Brain microvascular endothelial cell (primary cell): Measurements from ENCODE around the gene RETREG3.

ENCODE experiments used
- DNase-seq: peaks from one replicate; pipeline ENCODE4 v3.0.0-alpha.2; 2020
- H3K27ac ChIP-seq: fragments of 250-450 bp; sonication (Bioruptor Pico); 2 replicates; pipeline ENCODE4 v1.5.1; 2020; ENCODE audit warnings: mild to moderate bottlenecking, moderate library complexity
- H3K27me3 ChIP-seq: fragments of 250-450 bp; sonication (Bioruptor Pico); replicated peaks from 2 replicates; pipeline ENCODE4 v1.5.1; 2020; ENCODE audit warnings: mild to moderate bottlenecking
- H3K36me3 ChIP-seq: fragments of 250-450 bp; sonication (Bioruptor Pico); replicated peaks from 2 replicates; pipeline ENCODE4 v1.5.1; 2020; ENCODE audit warnings: mild to moderate bottlenecking
- H3K4me3 ChIP-seq: 2 replicates; pipeline ENCODE4 v1.5.1; 2011; ENCODE audit warnings: low read depth, mild to moderate bottlenecking, control low read depth, low read length, moderate library complexity
- CTCF ChIP-seq: IDR thresholded peaks from 2 replicates; pipeline ENCODE4 v1.5.1; 2011; ENCODE audit warnings: low read depth, mild to moderate bottlenecking, moderate library complexity, low read length, control low read depth, inconsistent platforms; ENCODE audit errors: missing control alignments
- in situ Hi-C: cut with HindIII; loops from 2 replicates; pipeline ENCODE4 v1.10.0; 2017; ENCODE audit warnings: low sequenced_read_pairs, low pct_ligation_motif_present

Gene RETREG3

DNA sequence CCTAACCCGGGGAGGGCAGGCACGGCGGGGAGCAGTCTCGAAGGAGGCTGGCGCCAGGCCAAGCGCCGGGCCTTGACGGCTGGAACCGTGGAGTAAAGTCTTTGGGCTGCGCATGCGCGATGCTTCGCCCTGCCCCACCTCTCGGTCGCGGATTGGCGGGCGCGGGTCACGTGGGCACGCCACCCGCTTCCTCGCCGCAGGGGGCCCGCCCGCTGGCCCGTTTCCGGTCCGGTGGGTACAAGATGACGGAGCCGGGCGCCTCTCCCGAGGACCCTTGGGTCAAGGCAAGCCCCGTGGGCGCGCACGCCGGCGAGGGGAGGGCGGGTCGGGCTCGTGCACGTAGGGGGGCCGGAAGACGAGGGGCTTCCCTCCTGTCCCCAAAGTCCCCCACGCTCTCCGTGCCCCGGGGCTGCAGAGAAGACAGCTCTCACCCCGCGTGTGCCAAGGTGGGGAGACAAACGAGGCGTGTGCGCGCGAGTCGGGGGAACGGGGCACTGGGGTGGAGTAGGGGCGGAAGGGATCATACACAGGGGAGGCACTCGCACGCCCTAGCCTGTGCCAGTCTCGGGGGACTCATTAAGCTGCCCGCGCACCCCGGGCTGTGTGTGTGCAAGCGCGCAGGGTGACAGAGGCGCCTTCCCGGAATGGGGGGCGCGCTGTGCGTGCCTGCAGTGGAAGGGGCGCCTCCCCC lies 42.1 kb downstream of the RETREG3 start, which contains the start of gene MLX:
MLX (plus strand) TSS at position 218 of the 691 bp plus-strand sequence; CDS start at position 243, 25 bp downstream.
- no peak for TF ChIP-seq CTCF
- DNase-seq, result peak; percentile 76
- in situ Hi-C loops, result no loop called here
- Histone ChIP-seq H3K4me3 (peak within 1 kb of the TSS; percentile 94), H3K27me3 (no peaks in the 10 kb centered on the region), H3K27ac (peak within 1 kb of the TSS; percentile 60), H3K36me3 (peaks cover 49% of the 10 kb centered on the region)

DNA sequence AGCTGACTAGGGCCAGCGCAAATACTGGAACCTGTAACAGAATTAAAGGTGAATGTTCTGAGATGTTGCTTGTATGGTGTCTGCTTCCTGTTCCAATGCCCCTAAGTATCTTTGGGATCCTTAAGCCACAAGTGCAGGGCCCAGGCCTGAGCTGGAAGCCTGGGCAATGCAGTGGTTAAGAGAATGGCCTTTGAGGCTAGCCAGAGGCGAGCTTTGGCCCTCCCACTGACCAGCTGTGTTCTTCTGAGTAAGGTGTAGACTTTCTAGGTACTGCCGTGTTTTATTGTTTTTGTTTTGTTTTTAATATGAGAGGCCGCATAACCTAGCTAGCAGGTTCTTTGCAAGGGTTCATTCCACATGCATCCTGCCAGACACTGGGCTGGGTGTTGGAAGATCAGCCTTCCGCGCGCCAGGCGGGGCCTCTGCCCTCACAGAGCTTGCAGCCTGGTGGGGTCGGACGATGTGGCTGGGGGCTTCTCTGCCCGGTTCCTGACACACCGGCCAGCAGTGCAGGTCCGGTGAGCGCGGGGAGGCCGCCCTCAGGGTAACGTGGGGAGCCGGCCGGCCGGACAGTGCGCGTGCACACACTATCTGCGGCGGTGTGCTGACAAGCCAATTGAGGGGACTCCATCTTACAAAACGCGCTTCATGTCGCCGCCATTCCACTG lies 42.8 kb downstream of the RETREG3 start:
- no peak for TF ChIP-seq CTCF
- Histone ChIP-seq H3K4me3 (peak overlapping the region; percentile 94), H3K36me3 (peaks cover 44% of the 10 kb centered on the region), H3K27me3 (no peaks in the 10 kb centered on the region), H3K27ac (peak overlapping the region; percentile 60)
- in situ Hi-C loops, result no loop called here
- DNase-seq, result no peak

- H3K4me3 ChIP-seq, result no peak overlapping the region
- peaks cover 41% of the 10 kb centered on the region for H3K36me3 ChIP-seq
These were observed 43.5 kb downstream of the RETREG3 start for GRCh38 chr17:42565523-42566214.

DNA sequence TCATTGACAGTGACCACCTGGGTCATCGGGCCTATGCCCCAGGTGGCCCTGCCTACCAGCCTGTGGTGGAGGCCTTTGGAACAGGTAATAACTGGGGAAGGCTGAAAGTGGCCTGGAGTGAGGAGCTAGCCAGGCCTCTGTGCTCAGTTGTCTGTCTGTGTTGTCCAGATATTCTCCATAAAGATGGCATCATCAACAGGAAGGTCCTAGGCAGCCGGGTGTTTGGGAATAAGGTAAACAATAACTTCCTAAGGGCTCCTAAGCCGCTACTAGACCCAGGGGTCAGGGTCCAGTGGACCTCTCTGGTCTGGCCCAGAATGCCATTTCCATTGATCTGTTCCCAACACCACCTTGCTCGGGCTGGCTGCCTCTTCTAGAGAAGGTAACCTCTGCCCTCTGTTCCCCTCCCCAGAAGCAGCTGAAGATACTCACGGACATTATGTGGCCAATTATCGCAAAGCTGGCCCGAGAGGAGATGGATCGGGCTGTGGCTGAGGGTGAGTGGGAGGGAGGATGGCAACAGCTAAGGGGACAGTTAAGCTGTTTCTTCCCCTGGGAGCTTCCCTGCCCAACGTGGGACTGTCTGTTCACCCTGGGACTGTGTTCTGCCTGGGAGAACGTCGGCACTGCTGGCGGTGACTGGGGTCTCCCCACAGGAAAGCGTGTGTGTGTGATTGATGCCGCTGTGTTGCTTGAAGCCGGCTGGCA lies 44.2 kb downstream of the RETREG3 start:
- no peak overlapping the region for H3K4me3 ChIP-seq
- H3K27me3 ChIP-seq, result no peaks in the 10 kb centered on the region
- in situ Hi-C loops, result no loop called here
- no peak for TF ChIP-seq CTCF
- no peak for DNase-seq
- peaks cover 36% of the 10 kb centered on the region for H3K36me3 ChIP-seq
- no peak overlapping the region for H3K27ac ChIP-seq

More at GRCh38 chr17:42565523-42566214, 43.5 kb downstream of the RETREG3 start:
- H3K27me3 ChIP-seq, result no peaks in the 10 kb centered on the region
- no peak overlapping the region for H3K27ac ChIP-seq
- in situ Hi-C loops, result no loop called here
- no peak for DNase-seq
- no peak for TF ChIP-seq CTCF

DNA sequence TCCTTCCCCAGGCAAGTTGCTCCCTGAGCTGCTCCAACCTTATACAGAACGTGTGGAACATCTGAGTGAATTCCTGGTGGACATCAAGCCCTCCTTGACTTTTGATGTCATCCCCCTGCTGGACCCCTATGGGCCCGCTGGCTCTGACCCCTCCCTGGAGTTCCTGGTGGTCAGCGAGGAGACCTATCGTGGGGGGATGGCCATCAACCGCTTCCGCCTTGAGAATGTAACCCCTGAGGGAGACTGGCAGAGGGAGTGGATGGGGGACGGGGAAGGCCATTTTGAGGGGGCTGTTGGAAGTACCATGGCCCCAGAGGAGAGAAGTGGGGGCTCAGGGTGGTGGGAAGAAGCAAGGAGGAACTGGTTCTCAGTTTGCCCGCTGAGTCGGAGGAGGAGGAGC lies 45.2 kb downstream of the RETREG3 start:
- Histone ChIP-seq H3K27ac (no peak overlapping the region), H3K4me3 (no peak overlapping the region), H3K27me3 (no peaks in the 10 kb centered on the region), H3K36me3 (peaks cover 26% of the 10 kb centered on the region)
- no peak for TF ChIP-seq CTCF
- in situ Hi-C loops, result no loop called here
- DNase-seq, result no peak
